Stimulated activated naive CD8-positive, alpha-beta T cell treated with anti-CD3 and anti-CD28 coated beads, Interleukin-15, Interleukin-2, amounts not matched to agents 100 ng/mL and 50 ng/mL, for 24 hours (primary cell): Measurements from ENCODE around the gene UBTD2.
"Not testable (repeated sequence)": the region's sequence is repeated elsewhere in the genome, so short reads cannot be mapped to it uniquely, and the experiment has no call there.

Experiments
- H3K27ac Mint-ChIP-seq: one replicate; pipeline ENCODE4 v1.8.0; 2021; ENCODE audit warnings: mild to moderate bottlenecking, mixed read lengths
- H3K27me3 Mint-ChIP-seq: one replicate; pipeline ENCODE4 v1.8.0; 2021; ENCODE audit warnings: mixed read lengths
- H3K36me3 Mint-ChIP-seq: one replicate; pipeline ENCODE4 v1.8.0; 2021; ENCODE audit warnings: low read depth, mixed read lengths
- H3K4me1 Mint-ChIP-seq: one replicate; pipeline ENCODE4 v1.8.0; 2021; ENCODE audit warnings: low read depth, mixed read lengths
- H3K4me3 Mint-ChIP-seq: one replicate; pipeline ENCODE4 v1.8.0; 2021; ENCODE audit warnings: mild to moderate bottlenecking, mixed read lengths
- H3K9me3 Mint-ChIP-seq: one replicate; pipeline ENCODE4 v1.8.0; 2021; ENCODE audit warnings: mixed read lengths

Gene UBTD2

GRCh38 chr5:172283020-172283861 is at the start of gene UBTD2:
Gene UBTD2, minus strand, starts transcription at chr5:172283764. Its CDS starts 99 bp downstream, at chr5:172283665.
- H3K27me3 Mint-ChIP-seq, result peaks cover 11% of the 10 kb centered on the region
- no peaks in the 10 kb centered on the region for H3K9me3 Mint-ChIP-seq
- no peaks in the 10 kb centered on the region for H3K36me3 Mint-ChIP-seq
- peaks cover 40% of the 10 kb centered on the region for H3K4me1 Mint-ChIP-seq
- peak within 1 kb of the TSS; percentile 85 for H3K27ac Mint-ChIP-seq
- H3K4me3 Mint-ChIP-seq, result peak within 1 kb of the TSS; percentile 91

GRCh38 chr5:172326901-172327300 is 43.3 kb upstream of the UBTD2 start:
- not testable (repeated sequence) for H3K27me3 Mint-ChIP-seq, H3K4me3 Mint-ChIP-seq, H3K27ac Mint-ChIP-seq, H3K9me3 Mint-ChIP-seq, H3K36me3 Mint-ChIP-seq, H3K4me1 Mint-ChIP-seq

- H3K36me3 Mint-ChIP-seq, result no peaks in the 10 kb centered on the region
- H3K4me3 Mint-ChIP-seq, result no peak overlapping the region
- peaks cover 5% of the 10 kb centered on the region for H3K9me3 Mint-ChIP-seq
- H3K4me1 Mint-ChIP-seq, result no peaks in the 10 kb centered on the region
- no peaks in the 10 kb centered on the region for H3K27me3 Mint-ChIP-seq
- no peak overlapping the region for H3K27ac Mint-ChIP-seq
Measured at GRCh38 chr5:172325452-172325851, 41.9 kb upstream of the UBTD2 start.

- Mint-ChIP-seq H3K27ac (peak overlapping the region; percentile 52), H3K9me3 (peaks cover 5% of the 10 kb centered on the region), H3K4me1 (no peaks in the 10 kb centered on the region), H3K27me3 (no peaks in the 10 kb centered on the region), H3K36me3 (no peaks in the 10 kb centered on the region), H3K4me3 (no peak overlapping the region)
Measured at GRCh38 chr5:172322028-172322965, 38.7 kb upstream of the UBTD2 start.

- H3K36me3 Mint-ChIP-seq, result no peaks in the 10 kb centered on the region
- no peak overlapping the region for H3K27ac Mint-ChIP-seq
- no peak overlapping the region for H3K4me3 Mint-ChIP-seq
- peaks cover 5% of the 10 kb centered on the region for H3K9me3 Mint-ChIP-seq
- no peaks in the 10 kb centered on the region for H3K4me1 Mint-ChIP-seq
- no peaks in the 10 kb centered on the region for H3K27me3 Mint-ChIP-seq
Measured at GRCh38 chr5:172321593-172321992, 38.0 kb upstream of the UBTD2 start.

GRCh38 chr5:172319708-172320441 is 36.3 kb upstream of the UBTD2 start:
- Mint-ChIP-seq H3K36me3 (no peaks in the 10 kb centered on the region), H3K27ac (no peak overlapping the region), H3K9me3 (peaks cover 5% of the 10 kb centered on the region), H3K4me3 (no peak overlapping the region), H3K27me3 (no peaks in the 10 kb centered on the region), H3K4me1 (no peaks in the 10 kb centered on the region)

- no peaks in the 10 kb centered on the region for H3K9me3 Mint-ChIP-seq
- H3K4me1 Mint-ChIP-seq, result no peaks in the 10 kb centered on the region
- H3K27ac Mint-ChIP-seq, result no peak overlapping the region
- H3K36me3 Mint-ChIP-seq, result no peaks in the 10 kb centered on the region
- H3K27me3 Mint-ChIP-seq, result peaks cover 9% of the 10 kb centered on the region
- no peak overlapping the region for H3K4me3 Mint-ChIP-seq
Measured at GRCh38 chr5:172315587-172316493, 32.3 kb upstream of the UBTD2 start.

- Mint-ChIP-seq H3K36me3 (no peaks in the 10 kb centered on the region), H3K9me3 (no peaks in the 10 kb centered on the region), H3K4me1 (no peaks in the 10 kb centered on the region), H3K27ac (no peak overlapping the region), H3K4me3 (no peak overlapping the region), H3K27me3 (peaks cover 9% of the 10 kb centered on the region)
Measured at GRCh38 chr5:172313915-172314314, 30.4 kb upstream of the UBTD2 start.

- Mint-ChIP-seq H3K9me3 (no peaks in the 10 kb centered on the region), H3K27me3 (peaks cover 9% of the 10 kb centered on the region), H3K4me1 (no peaks in the 10 kb centered on the region), H3K36me3 (no peaks in the 10 kb centered on the region), H3K27ac (no peak overlapping the region), H3K4me3 (no peak overlapping the region)
Measured at GRCh38 chr5:172312286-172312685, 28.7 kb upstream of the UBTD2 start.

- Mint-ChIP-seq H3K4me3 (no peak overlapping the region), H3K36me3 (no peaks in the 10 kb centered on the region), H3K27me3 (peaks cover 9% of the 10 kb centered on the region), H3K27ac (no peak overlapping the region), H3K9me3 (no peaks in the 10 kb centered on the region), H3K4me1 (no peaks in the 10 kb centered on the region)
Measured at GRCh38 chr5:172311605-172312004, 28.0 kb upstream of the UBTD2 start.

GRCh38 chr5:172311026-172311425 is 27.5 kb upstream of the UBTD2 start:
- H3K4me1 Mint-ChIP-seq, result no peaks in the 10 kb centered on the region
- H3K9me3 Mint-ChIP-seq, result no peaks in the 10 kb centered on the region
- peaks cover 9% of the 10 kb centered on the region for H3K27me3 Mint-ChIP-seq
- no peaks in the 10 kb centered on the region for H3K36me3 Mint-ChIP-seq
- no peak overlapping the region for H3K27ac Mint-ChIP-seq
- no peak overlapping the region for H3K4me3 Mint-ChIP-seq

GRCh38 chr5:172305380-172305779 is 21.8 kb upstream of the UBTD2 start:
- Mint-ChIP-seq H3K36me3 (no peaks in the 10 kb centered on the region), H3K4me3 (no peak overlapping the region), H3K27me3 (peaks cover 7% of the 10 kb centered on the region), H3K4me1 (no peaks in the 10 kb centered on the region), H3K27ac (no peak overlapping the region), H3K9me3 (no peaks in the 10 kb centered on the region)

- Mint-ChIP-seq H3K36me3 (no peaks in the 10 kb centered on the region), H3K4me1 (no peaks in the 10 kb centered on the region)
Measured at GRCh38 chr5:172303572-172304335, 20.2 kb upstream of the UBTD2 start.

More at GRCh38 chr5:172303572-172304335, 20.2 kb upstream of the UBTD2 start:
- H3K27me3 Mint-ChIP-seq, result peaks cover 7% of the 10 kb centered on the region
- no peak overlapping the region for H3K4me3 Mint-ChIP-seq
- H3K27ac Mint-ChIP-seq, result no peak overlapping the region
- no peaks in the 10 kb centered on the region for H3K9me3 Mint-ChIP-seq
